Panc1 (cell line): ENCODE measurements around the gene KIAA0930. TPM values are rescaled to one million over a fixed set of nuclear protein-coding genes. Genes with fewer than 3 reads are reported as not detected.

ENCODE experiments used
- ATAC-seq: fragments of 200-7000 bp; cut with Tn5 transposase; 2 replicates; pipeline ENCODE4 v1.9.1; 2020; ENCODE audit warnings: mild to moderate bottlenecking, moderate library complexity
- BruUV-seq: library from RNA; stranded (reverse); fragments of 400-500 nt; replicated peaks from 2 replicates; lab custom pipeline; 2021; lab: Mats Ljungman, UMichigan
- CTCF ChIA-PET: fragments of 300-600 bp; sonication (Branson Sonifier 250); formaldehyde crosslinking; loops from one replicate; lab custom pipeline; 2022; ENCODE audit warnings: antibody characterized with exemption; lab: Charles Lee
- POLR2A ChIA-PET: fragments of 300-600 bp; sonication (Branson Sonifier 250); formaldehyde crosslinking; loops from one replicate; lab custom pipeline; 2022; ENCODE audit warnings: antibody characterized with exemption; lab: Charles Lee
- DNase-seq: peaks from one replicate; pipeline ENCODE4 v3.0.0-alpha.2; 2010; ENCODE audit warnings: low read depth, low spot score
- H3K27ac ChIP-seq: 2 replicates; pipeline ENCODE4 v1.5.1; 2011; ENCODE audit warnings: mild to moderate bottlenecking, low read length, inconsistent platforms
- H3K27me3 ChIP-seq: fragments of 200-500 bp; sonication (Bioruptor generic); 2 replicates; pipeline ENCODE4 v1.6.0; 2014; ENCODE audit warnings: low read length, inconsistent platforms; ENCODE audit not compliant: control insufficient read depth, insufficient read depth
- H3K36me3 ChIP-seq: fragments of 200-500 bp; sonication (Bioruptor generic); 2 replicates; pipeline ENCODE4 v1.5.1; 2014; ENCODE audit warnings: inconsistent platforms, mild to moderate bottlenecking, low read length, moderate library complexity; ENCODE audit not compliant: control insufficient read depth, insufficient read depth
- H3K4me1 ChIP-seq: 2 replicates; pipeline ENCODE4 v1.5.1; 2011; ENCODE audit warnings: inconsistent platforms, mild to moderate bottlenecking, low read length, moderate library complexity; ENCODE audit not compliant: control insufficient read depth, insufficient read depth
- H3K4me3 ChIP-seq, 2 experiments: 2 replicates each; pipeline ENCODE4 v1.5.1; 2011 to 2012; ENCODE audit warnings: low read depth in 2 of 2, low read length in 2 of 2, mild to moderate bottlenecking in 2 of 2, inconsistent platforms in 1 of 2, moderate library complexity in 1 of 2
- H3K9me3 ChIP-seq: fragments of 200-500 bp; sonication (Bioruptor generic); 2 replicates; pipeline ENCODE4 v1.5.1; 2014; ENCODE audit warnings: low read depth, mild to moderate bottlenecking, inconsistent platforms, low read length, moderate library complexity; ENCODE audit not compliant: control insufficient read depth, insufficient read depth
- POLR2AphosphoS5 ChIP-seq: IDR thresholded peaks from 2 replicates; pipeline ENCODE4 v1.6.1; 2012; ENCODE audit warnings: mild to moderate bottlenecking, low read depth, low read length, moderate library complexity
- SIN3A ChIP-seq: IDR thresholded peaks from 2 replicates; pipeline ENCODE4 v1.6.1; 2012; ENCODE audit warnings: low read depth, mild to moderate bottlenecking, low read length, moderate library complexity, borderline replicate concordance; ENCODE audit not compliant: insufficient read depth
- TCF7L2 ChIP-seq: IDR thresholded peaks from 2 replicates; pipeline ENCODE4 v1.6.1; 2011; ENCODE audit warnings: mild to moderate bottlenecking, low read depth, low read length, inconsistent platforms
- in situ Hi-C: cut with HindIII; loops from 2 replicates; pipeline ENCODE4 v1.10.0; 2016; ENCODE audit warnings: low sequenced_read_pairs, low pct_unique_long_range_greater_than_20kb
- intact Hi-C: fragments of 100-400 bp; cut with micrococcal nuclease; formaldehyde crosslinking; loops from one replicate; pipeline ENCODE4 v1.10.0; 2022; ENCODE audit not compliant: unreplicated experiment
- total RNA-seq: library from RNA; stranded (reverse); gene quantifications from one replicate; pipeline ENCODE4 v1.2.1, GENCODE V29; 2021; ENCODE audit not compliant: unreplicated experiment
- TF ChIP-seq, protein P1 (sequence below): fragments of 450-650 bp; IDR thresholded peaks from 2 replicates; pipeline ENCODE4 v1.5.1; 2017; ENCODE audit warnings: mild to moderate bottlenecking
- TF ChIP-seq, protein P2 (sequence below), 2 experiments: IDR thresholded peaks; 2 replicates each; pipeline ENCODE4 v1.6.1; 2011 to 2012; ENCODE audit warnings: low read depth in 2 of 2, control low read depth in 1 of 2, low read length in 1 of 2, mild to moderate bottlenecking in 1 of 2, moderate library complexity in 1 of 2; ENCODE audit not compliant: insufficient read depth in 1 of 2

The KIAA0930 gene
- total RNA-seq, 1 experiment from 2014 or later: 42.5 TPM

DNA sequence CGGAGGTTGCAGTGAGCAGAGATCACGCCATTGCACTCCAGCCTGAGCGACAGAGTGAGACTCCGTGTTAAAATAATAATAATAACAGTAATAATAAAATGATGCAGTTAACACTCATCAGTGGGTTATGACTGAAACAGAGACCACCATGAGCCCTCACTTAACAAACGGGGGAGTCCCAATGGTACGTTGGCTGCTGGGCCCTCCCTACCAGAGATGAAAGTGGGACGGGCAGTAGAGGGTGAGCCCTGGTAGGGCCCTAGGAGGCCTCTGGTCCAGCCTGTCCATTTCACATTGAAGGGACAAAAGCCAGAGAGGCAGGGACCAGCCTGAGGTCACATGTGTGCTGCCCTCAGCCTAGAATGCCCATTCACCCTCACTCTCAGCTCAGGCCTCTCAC is 13.7 kb upstream of the KIAA0930 start:
- CTCF ChIA-PET: no interaction called here
- in situ Hi-C loops: no loop called here
- no peaks in the 10 kb centered on the region for H3K27me3 ChIP-seq
- H3K36me3 ChIP-seq: no peaks in the 10 kb centered on the region
- no peaks in the 10 kb centered on the region for H3K4me1 ChIP-seq
- no peak for DNase-seq
- intact Hi-C loops: no loop called here
- no peak overlapping the region for H3K4me3 ChIP-seq
- POLR2A ChIA-PET: no interaction called here
- H3K9me3 ChIP-seq: no peaks in the 10 kb centered on the region
- BruUV-seq: no TSS peak
- TF ChIP-seq, protein P1, sequence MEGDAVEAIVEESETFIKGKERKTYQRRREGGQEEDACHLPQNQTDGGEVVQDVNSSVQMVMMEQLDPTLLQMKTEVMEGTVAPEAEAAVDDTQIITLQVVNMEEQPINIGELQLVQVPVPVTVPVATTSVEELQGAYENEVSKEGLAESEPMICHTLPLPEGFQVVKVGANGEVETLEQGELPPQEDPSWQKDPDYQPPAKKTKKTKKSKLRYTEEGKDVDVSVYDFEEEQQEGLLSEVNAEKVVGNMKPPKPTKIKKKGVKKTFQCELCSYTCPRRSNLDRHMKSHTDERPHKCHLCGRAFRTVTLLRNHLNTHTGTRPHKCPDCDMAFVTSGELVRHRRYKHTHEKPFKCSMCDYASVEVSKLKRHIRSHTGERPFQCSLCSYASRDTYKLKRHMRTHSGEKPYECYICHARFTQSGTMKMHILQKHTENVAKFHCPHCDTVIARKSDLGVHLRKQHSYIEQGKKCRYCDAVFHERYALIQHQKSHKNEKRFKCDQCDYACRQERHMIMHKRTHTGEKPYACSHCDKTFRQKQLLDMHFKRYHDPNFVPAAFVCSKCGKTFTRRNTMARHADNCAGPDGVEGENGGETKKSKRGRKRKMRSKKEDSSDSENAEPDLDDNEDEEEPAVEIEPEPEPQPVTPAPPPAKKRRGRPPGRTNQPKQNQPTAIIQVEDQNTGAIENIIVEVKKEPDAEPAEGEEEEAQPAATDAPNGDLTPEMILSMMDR: no peak
- no peak for TF ChIP-seq POLR2AphosphoS5
- TF ChIP-seq SIN3A: no peak
- TF ChIP-seq, protein P2, sequence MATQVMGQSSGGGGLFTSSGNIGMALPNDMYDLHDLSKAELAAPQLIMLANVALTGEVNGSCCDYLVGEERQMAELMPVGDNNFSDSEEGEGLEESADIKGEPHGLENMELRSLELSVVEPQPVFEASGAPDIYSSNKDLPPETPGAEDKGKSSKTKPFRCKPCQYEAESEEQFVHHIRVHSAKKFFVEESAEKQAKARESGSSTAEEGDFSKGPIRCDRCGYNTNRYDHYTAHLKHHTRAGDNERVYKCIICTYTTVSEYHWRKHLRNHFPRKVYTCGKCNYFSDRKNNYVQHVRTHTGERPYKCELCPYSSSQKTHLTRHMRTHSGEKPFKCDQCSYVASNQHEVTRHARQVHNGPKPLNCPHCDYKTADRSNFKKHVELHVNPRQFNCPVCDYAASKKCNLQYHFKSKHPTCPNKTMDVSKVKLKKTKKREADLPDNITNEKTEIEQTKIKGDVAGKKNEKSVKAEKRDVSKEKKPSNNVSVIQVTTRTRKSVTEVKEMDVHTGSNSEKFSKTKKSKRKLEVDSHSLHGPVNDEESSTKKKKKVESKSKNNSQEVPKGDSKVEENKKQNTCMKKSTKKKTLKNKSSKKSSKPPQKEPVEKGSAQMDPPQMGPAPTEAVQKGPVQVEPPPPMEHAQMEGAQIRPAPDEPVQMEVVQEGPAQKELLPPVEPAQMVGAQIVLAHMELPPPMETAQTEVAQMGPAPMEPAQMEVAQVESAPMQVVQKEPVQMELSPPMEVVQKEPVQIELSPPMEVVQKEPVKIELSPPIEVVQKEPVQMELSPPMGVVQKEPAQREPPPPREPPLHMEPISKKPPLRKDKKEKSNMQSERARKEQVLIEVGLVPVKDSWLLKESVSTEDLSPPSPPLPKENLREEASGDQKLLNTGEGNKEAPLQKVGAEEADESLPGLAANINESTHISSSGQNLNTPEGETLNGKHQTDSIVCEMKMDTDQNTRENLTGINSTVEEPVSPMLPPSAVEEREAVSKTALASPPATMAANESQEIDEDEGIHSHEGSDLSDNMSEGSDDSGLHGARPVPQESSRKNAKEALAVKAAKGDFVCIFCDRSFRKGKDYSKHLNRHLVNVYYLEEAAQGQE (IDR thresholded peaks at IDR 0.05; ENCODE audit: insufficient read depth in 1 of 2, low read depth in 2 of 2, low read length in 1 of 2): no peak
- TF ChIP-seq TCF7L2: no peak
- H3K27ac ChIP-seq: no peak overlapping the region
- ATAC-seq: no peak

DNA sequence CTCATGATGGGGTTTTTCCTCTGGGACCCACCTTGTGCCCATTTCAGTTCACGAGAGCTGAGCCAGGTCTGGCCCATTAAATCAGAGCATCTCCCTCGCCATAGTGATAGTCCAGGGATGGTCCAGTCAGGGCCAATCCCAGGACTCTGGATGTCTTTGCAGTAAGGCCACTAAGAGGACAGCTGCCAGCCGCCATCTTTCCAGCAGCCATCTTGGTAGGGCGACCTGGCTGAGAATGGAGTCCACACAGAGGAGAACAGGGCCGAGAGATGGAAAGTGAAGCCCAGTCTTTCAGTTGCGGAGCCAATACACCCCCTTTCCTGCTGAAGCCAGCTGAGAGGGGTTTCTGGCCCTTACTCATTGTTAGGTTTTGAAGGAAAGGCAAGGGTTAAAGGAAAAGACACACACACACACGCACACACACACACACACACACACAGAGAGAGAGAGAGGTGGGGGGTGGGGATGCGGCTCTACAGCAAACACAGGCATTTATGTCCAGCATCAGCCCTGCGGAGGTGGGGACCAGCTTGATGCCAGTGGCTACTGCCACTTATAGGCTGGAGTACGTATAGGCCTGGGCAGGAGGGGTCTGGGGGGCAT is 12.4 kb upstream of the KIAA0930 start:
- Histone ChIP-seq H3K9me3 (no peaks in the 10 kb centered on the region), H3K4me3 (no peak overlapping the region), H3K27me3 (no peaks in the 10 kb centered on the region), H3K27ac (no peak overlapping the region), H3K36me3 (no peaks in the 10 kb centered on the region), H3K4me1 (no peaks in the 10 kb centered on the region)
- no peak for ATAC-seq
- no peak for DNase-seq
- BruUV-seq: no TSS peak
- in situ Hi-C loops: no loop called here
- POLR2A ChIA-PET: interaction anchor here (0.6 to 0.7 kb wide), 3 partner anchors 9 to 310 kb away, joined by 3 to 11 read pairs (median 3); no protein-coding TSS in a partner anchor
- CTCF ChIA-PET: no interaction called here
- TF ChIP-seq POLR2AphosphoS5: no peak
- TF ChIP-seq, protein P2 (IDR thresholded peaks at IDR 0.05; ENCODE audit: insufficient read depth in 1 of 2, low read depth in 2 of 2, low read length in 1 of 2): no peak
- TF ChIP-seq, protein P1: no peak
- intact Hi-C loops: no loop called here
